ENCODE data around the gene DDX41. TPM values are rescaled to one million over a fixed set of nuclear protein-coding genes. Genes with fewer than 3 reads are reported as not detected.

Gene DDX41
- total and polyA plus RNA-seq, 3 donors from 2014 or later, result 99.1 to 197 (median 193) TPM

DNA sequence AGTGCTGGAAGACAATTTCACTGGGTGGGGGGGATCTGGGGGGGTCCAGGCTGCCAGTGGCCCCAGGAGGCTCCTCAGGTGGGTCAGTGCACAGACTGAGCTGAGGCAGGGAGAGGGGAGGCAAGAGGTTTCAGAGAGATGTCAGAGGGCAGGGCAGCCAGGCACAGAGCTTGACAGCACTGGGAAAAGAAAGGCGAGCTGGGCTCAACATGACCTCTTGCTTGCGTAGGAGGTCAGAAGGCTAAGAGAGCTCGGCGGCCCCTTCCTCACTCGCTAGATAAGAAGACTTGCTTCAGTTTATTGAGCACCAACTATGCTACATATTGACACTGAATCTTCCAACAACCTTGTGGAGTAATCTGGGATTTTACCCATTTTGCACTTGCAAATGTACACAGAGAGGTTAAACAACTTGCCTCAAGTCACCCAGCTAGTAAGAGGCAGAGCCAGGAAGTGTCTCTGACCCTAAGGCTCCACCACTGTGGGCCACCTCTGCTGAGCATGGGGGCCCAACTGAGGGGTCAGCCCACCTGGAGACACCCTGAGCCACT, 22.9 kb downstream of the DDX41 start:
- no peaks in the 10 kb centered on the region for H3K27me3 ChIP-seq
- no peak overlapping the region for H3K4me3 ChIP-seq
- no peaks in the 10 kb centered on the region for H3K36me3 ChIP-seq (ENCODE audit: low read depth, missing control alignments)
- no peaks in the 10 kb centered on the region for H3K9me3 ChIP-seq
- 65 to 79% methylated on average over 5 of the region's 5 CpGs for WGBS, 2 donors
- H3K4me1 ChIP-seq, result peaks cover 37% of the 10 kb centered on the region
- no peak for DNase-seq
- no peak for TF ChIP-seq POLR2A (IDR thresholded peaks at IDR 0.05)
- TF ChIP-seq, protein P1, sequence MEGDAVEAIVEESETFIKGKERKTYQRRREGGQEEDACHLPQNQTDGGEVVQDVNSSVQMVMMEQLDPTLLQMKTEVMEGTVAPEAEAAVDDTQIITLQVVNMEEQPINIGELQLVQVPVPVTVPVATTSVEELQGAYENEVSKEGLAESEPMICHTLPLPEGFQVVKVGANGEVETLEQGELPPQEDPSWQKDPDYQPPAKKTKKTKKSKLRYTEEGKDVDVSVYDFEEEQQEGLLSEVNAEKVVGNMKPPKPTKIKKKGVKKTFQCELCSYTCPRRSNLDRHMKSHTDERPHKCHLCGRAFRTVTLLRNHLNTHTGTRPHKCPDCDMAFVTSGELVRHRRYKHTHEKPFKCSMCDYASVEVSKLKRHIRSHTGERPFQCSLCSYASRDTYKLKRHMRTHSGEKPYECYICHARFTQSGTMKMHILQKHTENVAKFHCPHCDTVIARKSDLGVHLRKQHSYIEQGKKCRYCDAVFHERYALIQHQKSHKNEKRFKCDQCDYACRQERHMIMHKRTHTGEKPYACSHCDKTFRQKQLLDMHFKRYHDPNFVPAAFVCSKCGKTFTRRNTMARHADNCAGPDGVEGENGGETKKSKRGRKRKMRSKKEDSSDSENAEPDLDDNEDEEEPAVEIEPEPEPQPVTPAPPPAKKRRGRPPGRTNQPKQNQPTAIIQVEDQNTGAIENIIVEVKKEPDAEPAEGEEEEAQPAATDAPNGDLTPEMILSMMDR (IDR thresholded peaks at IDR 0.05), result no peak
- H3K27ac ChIP-seq, result peak overlapping the region in 1 of 2 donors; percentile 86
- intact Hi-C loops (cut with DNase I; ENCODE audit: low total_unique reads), result no loop called here

DNA sequence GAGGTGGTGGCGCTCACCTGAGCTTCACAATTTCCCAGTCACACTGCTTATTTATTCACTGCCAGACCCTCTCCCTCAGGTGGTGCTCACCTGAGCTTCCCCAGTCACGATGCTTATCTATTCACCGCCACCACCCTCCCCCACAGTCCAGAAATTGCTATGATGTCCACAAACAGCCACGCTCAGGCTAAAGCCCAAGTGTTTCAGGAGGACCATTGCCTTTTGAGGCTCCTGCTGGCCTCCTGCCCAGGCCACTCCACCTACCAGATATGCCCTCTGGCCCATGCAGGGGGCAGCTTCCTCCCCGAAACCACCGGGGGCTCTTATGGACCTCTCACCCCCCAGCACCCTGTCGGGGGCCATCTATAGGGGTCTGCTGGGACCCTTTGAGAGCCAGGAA, 23.9 kb downstream of the DDX41 start:
- Histone ChIP-seq H3K4me3 (no peak overlapping the region), H3K27ac (peak overlapping the region; percentile 3 to 38), H3K4me1 (peaks cover 27% of the 10 kb centered on the region), H3K27me3 (no peaks in the 10 kb centered on the region), H3K9me3 (no peaks in the 10 kb centered on the region), H3K36me3 (ENCODE audit: low read depth, missing control alignments) (no peaks in the 10 kb centered on the region)
- WGBS, 2 donors, result 76 to 86% methylated on average over 7 of the region's 7 CpGs
- no peak for DNase-seq
- intact Hi-C loops (cut with DNase I; ENCODE audit: low total_unique reads), result no loop called here
- TF ChIP-seq POLR2A (IDR thresholded peaks at IDR 0.05), result no peak
- TF ChIP-seq, protein P1 (IDR thresholded peaks at IDR 0.05), result no peak

DNA sequence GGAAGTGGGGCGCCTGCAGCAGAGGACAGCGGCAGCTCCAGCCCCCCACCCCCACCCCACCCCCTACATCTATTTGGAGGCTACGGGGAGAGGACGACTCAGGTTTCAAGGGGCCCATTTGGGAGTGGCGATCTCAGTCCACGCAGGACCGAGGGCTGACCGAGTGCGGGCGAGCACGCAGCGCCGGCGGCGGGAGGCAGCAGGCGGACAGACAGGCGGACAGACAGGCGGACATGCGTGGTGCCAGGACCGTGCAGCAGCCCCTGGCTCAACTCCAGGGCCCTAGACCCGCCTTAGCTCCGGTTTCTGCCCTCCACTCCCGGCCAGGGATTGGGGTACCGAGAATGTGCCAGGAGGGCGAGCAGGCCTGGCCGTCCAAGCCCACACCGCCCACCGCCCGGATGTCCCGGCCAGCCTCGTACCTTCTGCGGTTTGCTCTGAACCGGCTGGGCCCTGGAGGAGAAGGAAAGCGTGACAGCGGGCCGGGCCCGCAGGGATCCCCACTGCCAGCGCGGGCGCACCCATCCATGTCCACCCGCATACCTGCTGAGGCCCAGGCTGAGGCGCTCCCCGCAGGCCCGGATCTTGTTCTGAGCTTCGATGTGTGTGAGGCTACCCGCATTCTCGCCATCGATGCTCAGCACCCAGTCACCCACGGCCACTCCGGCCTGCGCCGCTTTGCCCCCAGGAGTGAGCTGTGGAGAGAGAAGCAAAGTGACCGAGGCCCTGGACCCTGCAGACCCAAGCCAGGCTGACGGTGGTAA, 24.6 kb downstream of the DDX41 start:
- no peak for DNase-seq
- intact Hi-C loops (cut with DNase I; ENCODE audit: low total_unique reads), result no loop called here
- Histone ChIP-seq H3K9me3 (no peaks in the 10 kb centered on the region), H3K27ac (peak overlapping the region; percentile 24 to 38), H3K36me3 (ENCODE audit: low read depth, missing control alignments) (no peaks in the 10 kb centered on the region), H3K27me3 (no peaks in the 10 kb centered on the region), H3K4me1 (peaks cover 25% of the 10 kb centered on the region), H3K4me3 (peak overlapping the region; percentile 34 to 43)
- TF ChIP-seq POLR2A (IDR thresholded peaks at IDR 0.05), result no peak
- TF ChIP-seq, protein P1 (IDR thresholded peaks at IDR 0.05), result no peak
- 81 to 82% methylated on average over 26 to 47 of the region's 54 CpGs for WGBS, 2 donors

DNA sequence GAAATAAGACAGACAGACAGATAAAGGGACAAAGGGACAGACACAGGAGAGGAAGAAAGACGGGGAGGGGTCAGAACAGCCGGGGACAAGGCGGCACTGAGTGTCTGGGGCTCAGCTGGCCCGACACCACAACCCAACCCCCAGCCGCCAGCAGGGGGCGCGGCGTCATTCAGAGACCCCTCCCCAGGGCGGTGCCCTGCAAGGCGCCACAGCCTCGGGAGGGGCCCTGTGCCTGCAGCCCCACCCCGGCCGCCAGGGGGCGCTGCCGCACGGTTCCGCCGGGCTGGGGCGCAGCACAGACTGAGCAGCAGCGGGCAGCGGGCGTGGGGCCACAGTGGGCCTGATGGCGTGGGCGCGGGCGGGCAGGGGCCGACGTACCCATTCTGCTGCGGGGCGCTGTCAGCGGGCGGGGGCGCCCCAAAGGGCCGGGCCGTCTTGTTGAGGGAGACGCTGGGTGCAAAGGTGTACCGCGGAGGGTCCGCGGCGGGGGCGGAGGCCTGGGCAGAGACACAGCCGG, 25.3 kb downstream of the DDX41 start:
- WGBS, 2 donors, result 42 to 57% methylated on average over 13 to 38 of the region's 43 CpGs
- Histone ChIP-seq H3K9me3 (no peaks in the 10 kb centered on the region), H3K27me3 (no peaks in the 10 kb centered on the region), H3K36me3 (ENCODE audit: low read depth, missing control alignments) (no peaks in the 10 kb centered on the region), H3K4me3 (peak overlapping the region; percentile 34 to 43), H3K4me1 (peaks cover 25% of the 10 kb centered on the region), H3K27ac (peak overlapping the region; percentile 24)
- peak; percentile 72 for DNase-seq
- TF ChIP-seq POLR2A (IDR thresholded peaks at IDR 0.05), result no peak
- TF ChIP-seq, protein P1 (IDR thresholded peaks at IDR 0.05), result peak; percentile 70 to 85 (median 85)
- intact Hi-C loops (cut with DNase I; ENCODE audit: low total_unique reads), result no loop called here

All from testis (tissue), 3 donors.